CMK (cell line): ENCODE results near the gene PARP12.

Experiments
- DNase-seq: peaks from one replicate; pipeline ENCODE4 v3.0.0-alpha.2; 2010; ENCODE audit warnings: low read depth

The PARP12 gene

DNA sequence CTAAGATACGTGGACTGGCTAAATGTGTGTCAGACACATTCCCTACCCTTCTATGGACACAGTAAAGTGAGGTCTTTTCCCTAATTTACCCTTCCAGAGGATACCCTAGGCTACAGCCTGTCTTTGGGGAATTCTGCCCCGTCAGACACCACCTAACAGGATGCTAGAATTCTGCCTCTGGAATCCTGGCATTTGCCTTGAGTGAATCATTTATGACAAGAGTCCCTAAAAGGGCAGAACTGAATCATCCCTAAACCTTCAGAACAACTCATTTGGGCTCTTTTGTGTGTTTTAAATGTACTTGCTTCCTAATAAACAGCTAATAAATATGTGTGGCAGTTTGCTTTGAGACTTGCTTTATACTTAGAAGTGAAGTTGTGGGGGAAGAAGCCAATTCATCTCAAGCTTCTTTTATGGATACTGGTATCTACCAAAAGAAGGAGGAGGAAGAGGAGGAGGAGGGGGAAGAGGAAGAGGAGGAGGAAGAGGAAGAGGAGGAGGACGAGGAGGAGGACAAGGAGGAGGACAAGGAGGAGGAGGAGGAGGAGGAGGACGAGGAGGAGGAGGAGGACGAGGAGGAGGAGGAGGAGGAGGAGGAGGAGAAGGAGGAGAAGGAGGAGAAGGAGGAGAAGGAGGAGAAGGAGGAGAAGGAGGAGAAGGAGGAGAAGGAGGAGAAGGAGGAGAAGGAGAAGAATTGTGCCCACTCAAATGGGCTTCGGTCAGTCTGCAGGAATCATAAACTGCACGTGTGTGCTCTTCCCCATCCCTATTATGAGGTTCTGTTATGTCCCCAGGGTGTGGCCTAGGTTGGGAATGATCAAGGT is 27.1 kb downstream of the PARP12 start:
- DNase-seq = no peak

GRCh38 chr7:140034421-140034820 is 28.3 kb downstream of the PARP12 start:
- no peak for DNase-seq

GRCh38 chr7:140033779-140034363 is 28.9 kb downstream of the PARP12 start:
- no peak for DNase-seq

GRCh38 chr7:140033036-140033435 is 29.7 kb downstream of the PARP12 start:
- DNase-seq = no peak

DNA sequence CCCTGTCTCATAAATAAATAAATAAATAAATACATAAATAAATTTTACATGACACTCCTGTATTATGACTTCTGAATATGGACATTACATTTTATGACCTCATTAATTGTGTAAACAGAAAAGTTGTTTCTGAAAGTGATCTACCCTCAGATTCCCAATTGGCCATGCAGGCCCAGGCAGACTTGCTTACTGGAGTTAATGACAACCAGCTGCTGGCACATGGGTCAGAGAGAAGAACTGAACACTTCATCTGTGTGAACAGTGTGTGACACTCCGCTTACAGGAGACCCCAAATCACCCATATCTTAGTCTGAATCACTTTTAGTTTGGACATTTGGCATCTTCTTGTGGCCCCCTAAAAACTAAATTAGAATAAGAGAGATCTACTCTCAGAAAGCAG is 31.4 kb downstream of the PARP12 start:
- no peak for DNase-seq

- DNase-seq = no peak
These were observed 33.7 kb downstream of the PARP12 start for GRCh38 chr7:140029072-140029471.

DNA sequence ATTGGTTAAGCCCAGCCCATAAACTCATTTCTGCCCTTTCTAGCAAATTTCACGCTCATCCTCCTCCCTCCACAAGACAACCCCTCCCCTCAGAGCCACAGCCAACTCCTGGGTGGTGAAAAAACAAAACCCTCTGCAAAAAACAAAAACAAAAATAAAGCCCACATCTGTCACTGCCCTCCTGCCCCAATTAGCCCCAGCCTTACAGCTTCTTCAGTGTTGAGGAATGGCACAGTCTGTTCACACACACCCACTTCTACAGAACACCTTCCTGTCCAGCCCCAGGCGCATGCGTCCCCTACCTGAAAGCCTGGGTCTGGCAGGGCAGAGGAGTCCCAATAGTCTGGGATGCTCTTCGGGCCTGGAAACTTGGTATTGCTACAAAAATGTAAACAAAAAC is 34.4 kb downstream of the PARP12 start:
- no peak for DNase-seq

- DNase-seq = no peak
These were observed 34.9 kb downstream of the PARP12 start for GRCh38 chr7:140027858-140028257.

- no peak for DNase-seq
These were observed 35.8 kb downstream of the PARP12 start for GRCh38 chr7:140026935-140027334.

GRCh38 chr7:140025814-140026433 is 36.8 kb downstream of the PARP12 start:
- DNase-seq = no peak

DNA sequence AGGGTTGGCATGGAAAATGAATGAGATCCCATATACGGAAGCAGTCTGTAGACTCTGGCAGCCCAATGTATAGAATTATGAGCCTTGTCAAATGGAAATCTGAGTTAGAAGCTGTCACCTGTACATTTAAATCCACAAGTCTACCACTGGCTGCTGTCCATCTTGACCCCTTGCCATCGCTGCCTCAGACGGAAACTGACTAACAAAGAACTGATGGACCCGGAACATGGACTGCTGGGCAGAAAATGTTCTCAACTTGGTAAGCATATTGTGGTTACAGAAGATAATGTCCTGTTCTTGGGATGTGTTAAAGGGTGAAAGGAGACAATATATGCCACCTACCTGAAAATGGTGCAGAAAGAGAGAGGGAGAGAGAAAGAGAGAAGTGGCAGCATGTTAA is 37.5 kb downstream of the PARP12 start:
- DNase-seq = no peak

DNA sequence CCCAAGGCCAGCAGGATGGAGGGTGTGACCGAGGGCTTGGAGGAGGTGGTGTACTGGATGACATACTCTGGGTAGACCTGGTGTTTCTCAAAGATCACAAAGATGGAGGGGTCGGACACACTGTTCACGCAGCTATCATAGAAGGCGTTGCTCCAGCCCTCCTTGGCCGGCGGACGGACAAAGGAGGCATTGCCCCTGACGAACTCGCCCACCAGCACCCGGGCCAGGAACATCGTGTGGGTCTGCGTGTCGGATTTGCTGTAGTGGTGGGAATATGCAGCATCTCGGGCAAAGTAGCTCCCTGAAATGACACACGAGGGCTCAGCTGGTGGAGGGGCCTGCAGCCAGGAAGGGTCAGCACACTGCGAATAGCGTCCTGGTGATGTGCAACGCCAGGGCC is 38.2 kb downstream of the PARP12 start:
- DNase-seq = no peak

- no peak for DNase-seq
These were observed 39.0 kb downstream of the PARP12 start for GRCh38 chr7:140023728-140024127.

GRCh38 chr7:140022582-140023211 is 40.1 kb downstream of the PARP12 start:
- no peak for DNase-seq

GRCh38 chr7:140021603-140022002 is 41.1 kb downstream of the PARP12 start:
- no peak for DNase-seq

- DNase-seq = no peak
These were observed 43.1 kb downstream of the PARP12 start for GRCh38 chr7:140019606-140020005.

GRCh38 chr7:140019172-140019571 is 43.6 kb downstream of the PARP12 start:
- DNase-seq = no peak

DNA sequence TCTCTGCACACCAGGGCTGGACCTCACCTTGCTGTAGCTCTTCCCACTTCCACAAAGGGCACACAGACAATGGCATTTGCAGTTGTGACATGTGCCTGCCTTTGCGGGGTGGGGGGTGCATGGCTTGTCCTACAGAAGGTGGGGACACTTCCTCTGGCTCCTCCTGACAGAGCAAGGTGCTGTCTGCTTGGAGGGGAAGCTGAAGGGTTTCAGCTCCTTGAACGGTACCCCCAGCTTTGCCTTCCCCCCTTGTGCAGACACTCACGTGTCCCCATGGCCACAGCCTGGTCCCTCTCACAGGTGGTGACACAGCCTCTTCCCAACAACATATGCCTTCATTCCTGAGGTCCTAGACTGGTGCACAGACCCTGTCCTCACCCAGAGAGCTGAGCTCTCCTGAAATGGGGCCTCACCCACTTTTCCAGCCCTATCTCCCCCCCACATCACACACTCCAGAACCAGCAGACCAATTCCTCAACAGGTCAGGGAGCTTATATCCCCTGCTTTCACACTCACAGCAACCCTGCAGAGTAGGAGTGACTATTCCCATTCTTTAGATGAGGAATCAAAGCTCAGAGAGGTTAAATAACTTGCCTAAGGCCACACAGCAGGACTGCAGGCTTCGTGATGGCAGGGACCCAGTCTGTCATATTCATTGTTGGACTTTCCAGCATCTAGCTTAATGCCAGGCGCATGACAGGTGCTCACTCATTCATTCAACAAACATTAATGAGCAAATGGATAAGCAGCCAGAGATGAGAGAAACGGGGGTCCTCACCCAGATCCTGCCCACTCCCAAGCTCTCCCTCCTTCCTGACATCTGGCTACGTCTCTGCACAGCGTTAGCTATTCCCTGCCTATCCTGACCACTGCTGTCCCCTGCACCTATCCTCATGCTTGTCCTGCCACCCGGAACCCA is 44.4 kb downstream of the PARP12 start:
- DNase-seq = no peak

DNA sequence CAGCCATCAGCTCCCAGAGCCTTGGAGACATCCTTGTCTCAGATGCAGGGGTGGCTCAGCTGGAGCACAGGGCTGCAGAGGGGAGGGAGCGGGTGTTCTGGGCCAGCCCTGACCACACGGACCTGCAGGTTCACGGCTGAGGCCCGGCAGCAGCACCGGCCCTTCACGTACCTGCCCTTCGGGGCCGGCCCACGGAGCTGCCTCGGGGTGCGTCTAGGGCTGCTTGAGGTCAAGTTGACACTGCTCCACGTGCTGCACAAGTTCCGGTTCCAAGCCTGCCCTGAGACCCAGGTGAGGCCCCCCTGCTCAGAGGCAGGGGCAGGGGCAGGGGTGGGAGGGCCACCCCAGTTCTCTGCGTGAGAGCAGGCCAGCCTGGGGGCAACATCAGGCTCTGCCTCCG is 45.2 kb downstream of the PARP12 start:
- no peak for DNase-seq

DNA sequence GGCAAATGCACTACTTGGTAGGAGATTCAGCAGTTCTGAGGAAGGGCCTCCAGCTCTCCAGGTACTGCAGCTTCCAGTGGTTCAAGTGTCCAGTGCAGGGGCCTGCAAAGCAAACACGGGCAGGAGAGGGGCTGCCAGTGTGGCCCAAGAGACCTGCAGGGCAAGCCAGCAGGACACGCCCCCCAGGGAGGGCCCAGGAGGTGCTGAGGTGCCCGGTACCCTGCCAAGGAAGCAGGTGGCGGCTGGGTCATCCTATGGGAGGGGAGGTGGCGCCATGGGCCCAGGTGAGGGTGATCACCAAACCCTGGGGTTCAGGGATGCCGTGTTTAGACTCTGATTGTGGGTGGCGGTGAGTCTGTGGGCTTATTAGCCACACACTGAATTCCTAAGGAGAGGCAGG is 45.7 kb downstream of the PARP12 start:
- DNase-seq = no peak

GRCh38 chr7:140016540-140016939 is 46.2 kb downstream of the PARP12 start:
- DNase-seq = no peak

- no peak for DNase-seq
These were observed 47.2 kb downstream of the PARP12 start for GRCh38 chr7:140015471-140015970.
